RWPE1 (cell line): ENCODE results near the gene TMEM182.

ENCODE experiments used
- CTCF ChIA-PET: fragments of 350-600 bp; sonication (Branson Sonifier 250); formaldehyde crosslinking; extraction: SDS; loops from one replicate; lab custom pipeline; 2021; lab: Yijun Ruan, JAX
- POLR2A ChIA-PET: fragments of 400-600 bp; formaldehyde crosslinking; extraction: SDS; loops from one replicate; lab custom pipeline; 2020; ENCODE audit warnings: antibody characterized with exemption; ENCODE audit not compliant: low non-redundant PET; lab: Yijun Ruan, JAX
- DNase-seq: peaks from one replicate; pipeline ENCODE4 v3.0.0; 2012; ENCODE audit warnings: low spot score
- H3K27ac ChIP-seq: fragments of 450-650 bp; 2 replicates; pipeline ENCODE4 v1.5.1; 2017
- TF ChIP-seq, protein P1 (sequence below): fragments of 450-650 bp; conservative IDR thresholded peaks from 2 replicates; pipeline ENCODE4 v1.5.1; 2017; ENCODE audit warnings: low read depth, mild to moderate bottlenecking

TMEM182 gene

GRCh38 chr2:102790091-102790455, 28.2 kb downstream of the TMEM182 start:
- no peak overlapping the region for H3K27ac ChIP-seq
- POLR2A ChIA-PET, result no interaction called here
- TF ChIP-seq, protein P1, sequence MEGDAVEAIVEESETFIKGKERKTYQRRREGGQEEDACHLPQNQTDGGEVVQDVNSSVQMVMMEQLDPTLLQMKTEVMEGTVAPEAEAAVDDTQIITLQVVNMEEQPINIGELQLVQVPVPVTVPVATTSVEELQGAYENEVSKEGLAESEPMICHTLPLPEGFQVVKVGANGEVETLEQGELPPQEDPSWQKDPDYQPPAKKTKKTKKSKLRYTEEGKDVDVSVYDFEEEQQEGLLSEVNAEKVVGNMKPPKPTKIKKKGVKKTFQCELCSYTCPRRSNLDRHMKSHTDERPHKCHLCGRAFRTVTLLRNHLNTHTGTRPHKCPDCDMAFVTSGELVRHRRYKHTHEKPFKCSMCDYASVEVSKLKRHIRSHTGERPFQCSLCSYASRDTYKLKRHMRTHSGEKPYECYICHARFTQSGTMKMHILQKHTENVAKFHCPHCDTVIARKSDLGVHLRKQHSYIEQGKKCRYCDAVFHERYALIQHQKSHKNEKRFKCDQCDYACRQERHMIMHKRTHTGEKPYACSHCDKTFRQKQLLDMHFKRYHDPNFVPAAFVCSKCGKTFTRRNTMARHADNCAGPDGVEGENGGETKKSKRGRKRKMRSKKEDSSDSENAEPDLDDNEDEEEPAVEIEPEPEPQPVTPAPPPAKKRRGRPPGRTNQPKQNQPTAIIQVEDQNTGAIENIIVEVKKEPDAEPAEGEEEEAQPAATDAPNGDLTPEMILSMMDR, result no peak
- CTCF ChIA-PET, result interaction anchor here (0.7 kb wide), 1 partner anchor 19 kb away, joined by 3 read pairs; no protein-coding TSS in a partner anchor
- DNase-seq, result no peak

- DNase-seq, result no peak
- TF ChIP-seq, protein P1, result no peak
- H3K27ac ChIP-seq, result no peak overlapping the region
- POLR2A ChIA-PET, result no interaction called here
- CTCF ChIA-PET, result no interaction called here
These were observed 30.9 kb downstream of the TMEM182 start for GRCh38 chr2:102792568-102793208.

- DNase-seq, result no peak
- POLR2A ChIA-PET, result no interaction called here
- TF ChIP-seq, protein P1, result no peak
- H3K27ac ChIP-seq, result no peak overlapping the region
- CTCF ChIA-PET, result no interaction called here
These were observed 33.8 kb downstream of the TMEM182 start for GRCh38 chr2:102795641-102796040.

DNA sequence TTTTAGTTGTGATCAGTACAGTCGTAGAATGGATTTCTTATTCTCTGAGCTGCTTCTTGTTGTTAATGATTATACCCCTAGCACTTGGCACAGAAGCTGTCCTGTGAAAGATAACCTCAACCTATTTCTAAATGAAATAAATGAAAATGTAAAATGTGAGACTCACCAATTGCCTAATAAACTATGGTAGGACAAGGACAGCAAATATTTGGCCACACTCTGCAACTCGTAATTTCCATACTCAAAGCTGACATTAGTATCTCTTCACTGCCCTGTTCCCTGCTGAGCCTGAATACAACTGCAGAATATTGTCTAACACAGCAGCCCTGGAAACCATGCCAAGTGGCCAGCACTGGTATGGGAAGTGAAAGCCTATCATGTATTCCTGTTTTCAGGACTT, 34.5 kb downstream of the TMEM182 start:
- TF ChIP-seq, protein P1, result no peak
- ChIA-PET POLR2A (no interaction called here), CTCF (no interaction called here)
- no peak overlapping the region for H3K27ac ChIP-seq
- no peak for DNase-seq

GRCh38 chr2:102797486-102797885, 35.7 kb downstream of the TMEM182 start:
- ChIA-PET CTCF (interaction anchor here (1.0 kb wide), 1 partner anchor 9 kb away, joined by 3 read pairs; no protein-coding TSS in a partner anchor), POLR2A (no interaction called here)
- no peak for DNase-seq
- no peak overlapping the region for H3K27ac ChIP-seq
- TF ChIP-seq, protein P1, result no peak

DNA sequence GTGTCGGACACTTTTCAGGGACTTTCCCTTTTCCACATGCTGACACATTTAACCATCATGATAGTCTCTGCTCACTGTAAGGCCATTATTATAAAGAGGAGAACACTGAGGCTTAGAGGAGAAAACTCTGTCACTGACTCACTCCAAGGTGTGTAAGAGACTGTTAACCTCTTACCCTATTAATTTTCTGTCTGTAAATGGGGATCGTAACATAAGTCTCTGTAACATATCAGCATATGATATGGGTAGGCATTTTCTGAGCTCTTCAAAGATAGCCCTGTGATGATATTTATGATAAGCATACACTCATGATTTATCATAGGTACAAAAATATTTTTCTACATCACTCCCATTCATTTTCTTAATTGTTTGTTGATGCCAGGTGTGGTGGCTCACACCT, 36.4 kb downstream of the TMEM182 start:
- no peak for DNase-seq
- POLR2A ChIA-PET, result no interaction called here
- H3K27ac ChIP-seq, result no peak overlapping the region
- CTCF ChIA-PET, result no interaction called here
- TF ChIP-seq, protein P1, result no peak
